KMS-11 (cell line): ENCODE results near the gene CAMKV.

Source experiments
- H2AFZ ChIP-seq: fragments of 200-600 bp; sonication (generic); 2 replicates; pipeline ENCODE4 v1.6.1; 2016; ENCODE audit warnings: antibody characterized with exemption, mixed run types, low read depth
- H3K27ac ChIP-seq: fragments of 200-600 bp; sonication (generic); 2 replicates; pipeline ENCODE4 v1.6.1; 2016; ENCODE audit warnings: mild to moderate bottlenecking, mixed run types
- H3K27me3 ChIP-seq: fragments of 200-600 bp; sonication (generic); 2 replicates; pipeline ENCODE4 v1.6.1; 2017; ENCODE audit warnings: mild to moderate bottlenecking, low read depth, mixed run types, moderate library complexity; ENCODE audit not compliant: insufficient read depth
- H3K36me3 ChIP-seq: fragments of 200-600 bp; sonication (generic); 2 replicates; pipeline ENCODE4 v1.6.1; 2017; ENCODE audit warnings: mild to moderate bottlenecking, mixed run types; ENCODE audit not compliant: insufficient read depth
- H3K4me1 ChIP-seq: fragments of 200-600 bp; sonication (generic); 2 replicates; pipeline ENCODE4 v1.6.1; 2016; ENCODE audit warnings: mild to moderate bottlenecking, low read depth, mixed run types; ENCODE audit not compliant: poor library complexity, severe bottlenecking
- H3K4me2 ChIP-seq: fragments of 200-600 bp; sonication (generic); 2 replicates; pipeline ENCODE4 v1.7.0; 2016; ENCODE audit warnings: mild to moderate bottlenecking, mixed run types
- H3K4me3 ChIP-seq: fragments of 200-600 bp; sonication (generic); IDR thresholded peaks from 2 replicates; pipeline ENCODE4 v1.6.1; 2017; ENCODE audit warnings: low read depth, low read length, mixed read lengths; ENCODE audit not compliant: insufficient read depth
- H3K79me2 ChIP-seq: fragments of 200-600 bp; sonication (generic); 2 replicates; pipeline ENCODE4 v1.6.1; 2016; ENCODE audit warnings: low read depth, mixed run types; ENCODE audit not compliant: insufficient read depth
- H3K9ac ChIP-seq: fragments of 200-600 bp; sonication (generic); 2 replicates; pipeline ENCODE4 v1.6.1; 2016; ENCODE audit warnings: mild to moderate bottlenecking, mixed run types
- H4K20me1 ChIP-seq: fragments of 200-600 bp; sonication (generic); 2 replicates; pipeline ENCODE4 v1.6.1; 2016; ENCODE audit warnings: mild to moderate bottlenecking, mixed run types; ENCODE audit not compliant: insufficient read depth
- TF ChIP-seq, protein P1 (sequence below): fragments of 200-600 bp; sonication (generic); conservative IDR thresholded peaks from 2 replicates; pipeline ENCODE4 v1.6.1; 2017; ENCODE audit warnings: low read depth, mild to moderate bottlenecking, antibody characterized with exemption, low read length, moderate library complexity, mixed read lengths

The CAMKV gene

GRCh38 chr3:49878686-49879085, 9.0 kb upstream of the CAMKV start:
- TF ChIP-seq, protein P1, sequence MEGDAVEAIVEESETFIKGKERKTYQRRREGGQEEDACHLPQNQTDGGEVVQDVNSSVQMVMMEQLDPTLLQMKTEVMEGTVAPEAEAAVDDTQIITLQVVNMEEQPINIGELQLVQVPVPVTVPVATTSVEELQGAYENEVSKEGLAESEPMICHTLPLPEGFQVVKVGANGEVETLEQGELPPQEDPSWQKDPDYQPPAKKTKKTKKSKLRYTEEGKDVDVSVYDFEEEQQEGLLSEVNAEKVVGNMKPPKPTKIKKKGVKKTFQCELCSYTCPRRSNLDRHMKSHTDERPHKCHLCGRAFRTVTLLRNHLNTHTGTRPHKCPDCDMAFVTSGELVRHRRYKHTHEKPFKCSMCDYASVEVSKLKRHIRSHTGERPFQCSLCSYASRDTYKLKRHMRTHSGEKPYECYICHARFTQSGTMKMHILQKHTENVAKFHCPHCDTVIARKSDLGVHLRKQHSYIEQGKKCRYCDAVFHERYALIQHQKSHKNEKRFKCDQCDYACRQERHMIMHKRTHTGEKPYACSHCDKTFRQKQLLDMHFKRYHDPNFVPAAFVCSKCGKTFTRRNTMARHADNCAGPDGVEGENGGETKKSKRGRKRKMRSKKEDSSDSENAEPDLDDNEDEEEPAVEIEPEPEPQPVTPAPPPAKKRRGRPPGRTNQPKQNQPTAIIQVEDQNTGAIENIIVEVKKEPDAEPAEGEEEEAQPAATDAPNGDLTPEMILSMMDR = no peak
- Histone ChIP-seq H3K27me3 (no peaks in the 10 kb centered on the region), H3K79me2 (no peaks in the 10 kb centered on the region), H2AFZ (no peak overlapping the region), H3K27ac (no peak overlapping the region), H3K4me3 (no peak overlapping the region), H3K4me2 (no peak overlapping the region), H4K20me1 (no peaks in the 10 kb centered on the region), H3K9ac (no peak overlapping the region), H3K36me3 (no peaks in the 10 kb centered on the region), H3K4me1 (no peaks in the 10 kb centered on the region)

- Histone ChIP-seq H3K4me1 (no peaks in the 10 kb centered on the region), H3K9ac (no peak overlapping the region), H3K79me2 (no peaks in the 10 kb centered on the region), H3K4me2 (no peak overlapping the region), H4K20me1 (no peaks in the 10 kb centered on the region), H2AFZ (no peak overlapping the region), H3K27ac (no peak overlapping the region), H3K36me3 (no peaks in the 10 kb centered on the region), H3K4me3 (no peak overlapping the region), H3K27me3 (no peaks in the 10 kb centered on the region)
- TF ChIP-seq, protein P1 = no peak
Measured at GRCh38 chr3:49877716-49878115, 8.0 kb upstream of the CAMKV start.

DNA sequence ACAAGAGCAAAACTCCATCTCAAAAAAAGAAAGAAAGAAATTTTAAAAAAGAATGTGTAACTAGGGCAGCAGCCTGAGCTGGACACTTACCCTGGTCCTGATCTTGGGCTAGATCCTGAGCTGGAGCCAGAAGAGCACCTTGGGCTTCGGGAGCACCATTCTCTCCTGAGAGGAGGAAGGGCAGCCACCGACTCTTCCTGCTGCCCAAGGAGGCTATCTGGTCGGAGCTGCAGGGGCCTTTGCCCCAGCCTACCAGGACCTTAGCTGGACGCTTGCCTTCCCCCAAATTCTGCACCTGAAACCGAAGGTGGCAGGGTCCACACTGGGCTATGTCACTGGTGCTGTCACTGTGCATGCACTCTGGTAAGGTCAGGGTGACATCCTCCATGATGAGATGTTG, 6.9 kb upstream of the CAMKV start:
- H2AFZ ChIP-seq = no peak overlapping the region

DNA sequence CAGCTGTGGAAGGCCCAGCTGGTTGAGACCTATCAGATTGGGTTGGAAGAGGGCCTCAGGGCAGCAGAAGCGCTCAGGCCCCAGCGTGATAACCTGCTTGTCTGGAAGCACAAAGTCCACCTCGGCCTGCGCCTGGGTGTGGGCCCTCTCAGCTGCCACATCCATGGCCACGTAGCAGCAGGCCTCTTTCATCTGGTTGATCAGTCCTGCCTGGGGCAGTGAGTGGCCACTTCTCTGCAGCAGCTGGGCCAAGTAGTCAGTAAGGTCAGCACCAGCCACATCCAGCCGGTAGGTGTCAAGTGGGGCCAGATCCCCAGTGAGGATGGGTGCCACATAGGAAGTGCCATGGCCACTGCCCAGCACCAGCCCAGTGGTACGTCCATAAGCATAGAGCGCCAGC, 3.9 kb upstream of the CAMKV start:
- Histone ChIP-seq H3K4me3 (no peak overlapping the region), H3K79me2 (no peaks in the 10 kb centered on the region), H3K4me2 (no peak overlapping the region), H3K9ac (no peak overlapping the region), H4K20me1 (no peaks in the 10 kb centered on the region), H3K4me1 (no peaks in the 10 kb centered on the region), H3K27me3 (no peaks in the 10 kb centered on the region; the same call in 1 of the 2 replicates), H3K27ac (no peak overlapping the region), H3K36me3 (no peaks in the 10 kb centered on the region), H2AFZ (no peak overlapping the region)
- TF ChIP-seq, protein P1 = no peak

More for the DNA sequence above, 6.9 kb upstream of the CAMKV start:
- no peaks in the 10 kb centered on the region for H3K36me3 ChIP-seq
- no peaks in the 10 kb centered on the region for H3K4me1 ChIP-seq
- no peak overlapping the region for H3K27ac ChIP-seq
- no peak overlapping the region for H3K9ac ChIP-seq
- H3K79me2 ChIP-seq = no peaks in the 10 kb centered on the region
- no peaks in the 10 kb centered on the region for H3K27me3 ChIP-seq
- H3K4me3 ChIP-seq = no peak overlapping the region
- no peaks in the 10 kb centered on the region for H4K20me1 ChIP-seq
- TF ChIP-seq, protein P1 = no peak
- no peak overlapping the region for H3K4me2 ChIP-seq
